ENCODE measurements around the gene TGM6. TPM values are rescaled to one million over a fixed set of nuclear protein-coding genes. Genes with fewer than 3 reads are reported as not detected.

The TGM6 gene
- total and polyA plus RNA-seq, 2 experiments from 2014 or later: not detected

DNA sequence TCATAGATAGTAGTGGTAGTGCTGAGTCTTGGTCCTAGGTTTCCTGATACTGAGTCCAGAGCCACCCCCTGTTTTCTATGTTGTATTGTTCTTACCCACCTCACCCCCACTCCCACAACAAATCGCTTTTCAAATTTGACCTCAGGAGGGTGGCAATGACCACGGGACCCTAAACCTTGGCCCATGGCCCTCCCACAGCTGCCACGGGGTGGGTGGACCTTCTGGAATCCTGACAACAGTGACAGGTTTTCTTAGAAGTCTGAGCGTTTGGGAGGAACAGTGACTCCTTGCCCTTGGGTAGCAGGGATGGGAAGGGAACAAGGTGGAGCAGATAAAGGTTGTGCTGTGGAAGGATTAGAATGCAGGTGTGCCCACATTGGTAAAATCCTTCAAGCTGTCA is 48.0 kb upstream of the TGM6 start:
- Histone ChIP-seq H3K9me3 (ENCODE audit: low read depth) (no peaks in the 10 kb centered on the region), H2AFZ (no peak overlapping the region), H3K27me3 (peaks cover 8% of the 10 kb centered on the region), H4K20me1 (ENCODE audit: insufficient read depth, poor library complexity, severe bottlenecking) (no peaks in the 10 kb centered on the region), H3K4me3 (no peak overlapping the region), H3K4me1 (ENCODE audit: insufficient read depth) (peaks cover 4% of the 10 kb centered on the region), H3K79me2 (no peaks in the 10 kb centered on the region), H3K27ac (no peak overlapping the region), H3K36me3 (replicated peaks; ENCODE audit: insufficient read depth, low read depth) (no peaks in the 10 kb centered on the region), H3K4me2 (no peak overlapping the region), H3K9me2 (replicated peaks; ENCODE audit: insufficient read depth) (no peaks in the 10 kb centered on the region)
- TF ChIP-seq EZH2phosphoT487 (IDR thresholded peaks at IDR 0.05; ENCODE audit: low read depth, severe bottlenecking, unreplicated experiment): no peak
- no peak for TF ChIP-seq EZH2 (IDR thresholded peaks at IDR 0.05; ENCODE audit: borderline replicate concordance)
- no peak for TF ChIP-seq CTCF (IDR thresholded peaks at IDR 0.05; ENCODE audit: poor library complexity)
- 72% methylated on average over 4 of the region's 4 CpGs for WGBS (ENCODE audit: low lambda C conversion rate, missing lambda C conversion rate)
- no peak for DNase-seq (ENCODE audit: low spot score)

GRCh38 chr20:2333821-2334220 is 46.9 kb upstream of the TGM6 start:
- Histone ChIP-seq H3K4me2 (no peak overlapping the region), H3K36me3 (replicated peaks; ENCODE audit: insufficient read depth, low read depth) (no peaks in the 10 kb centered on the region), H3K9me2 (replicated peaks; ENCODE audit: insufficient read depth) (no peaks in the 10 kb centered on the region), H3K27ac (no peak overlapping the region), H3K27me3 (peaks cover 8% of the 10 kb centered on the region), H3K79me2 (no peaks in the 10 kb centered on the region), H3K4me3 (no peak overlapping the region), H4K20me1 (ENCODE audit: insufficient read depth, poor library complexity, severe bottlenecking) (no peaks in the 10 kb centered on the region), H3K9me3 (ENCODE audit: low read depth) (no peaks in the 10 kb centered on the region), H2AFZ (no peak overlapping the region), H3K4me1 (ENCODE audit: insufficient read depth) (peaks cover 4% of the 10 kb centered on the region)
- 93% methylated on average over 6 of the region's 6 CpGs for WGBS (ENCODE audit: low lambda C conversion rate, missing lambda C conversion rate)
- DNase-seq (ENCODE audit: low spot score): no peak
- TF ChIP-seq CTCF (IDR thresholded peaks at IDR 0.05; ENCODE audit: poor library complexity): no peak
- TF ChIP-seq EZH2 (IDR thresholded peaks at IDR 0.05; ENCODE audit: borderline replicate concordance): no peak
- no peak for TF ChIP-seq EZH2phosphoT487 (IDR thresholded peaks at IDR 0.05; ENCODE audit: low read depth, severe bottlenecking, unreplicated experiment)

DNA sequence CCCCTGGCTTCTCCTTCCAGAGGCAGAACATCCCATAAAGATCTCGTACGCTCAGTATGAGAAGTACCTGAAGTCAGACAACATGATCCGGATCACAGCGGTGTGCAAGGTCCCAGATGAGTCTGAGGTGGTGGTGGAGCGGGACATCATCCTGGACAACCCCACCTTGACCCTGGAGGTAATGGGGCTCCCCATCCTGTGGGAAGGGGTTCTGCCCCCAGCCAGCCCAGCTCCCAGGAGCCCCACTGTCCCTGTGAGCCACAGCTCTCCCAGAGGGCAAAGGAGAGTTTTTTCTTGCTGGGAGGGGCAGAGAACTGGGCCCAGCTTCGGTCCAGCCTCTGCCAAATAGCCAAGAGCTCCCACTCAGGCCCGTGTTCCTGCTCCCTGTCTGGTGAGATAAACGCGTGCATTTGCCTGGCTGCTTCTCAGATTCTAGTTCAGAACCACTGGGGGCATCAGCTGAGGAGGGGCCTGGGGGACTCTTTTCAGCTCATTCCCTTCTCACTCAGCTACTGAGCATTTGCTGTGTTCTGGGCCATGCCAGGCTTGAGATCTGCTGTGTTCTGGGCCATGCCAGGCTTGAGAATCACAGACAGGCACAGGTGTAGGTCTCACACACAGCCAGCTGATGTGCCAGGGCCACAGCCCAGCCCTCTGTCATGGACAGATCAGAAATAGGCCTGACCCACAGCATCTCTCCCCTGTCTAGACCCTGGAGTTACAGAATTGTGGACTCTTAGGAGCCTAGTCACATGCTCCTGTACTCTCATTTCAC is 45.4 kb upstream of the TGM6 start:
- H3K4me3 ChIP-seq: no peak overlapping the region
- H3K4me1 ChIP-seq (ENCODE audit: insufficient read depth): no peaks in the 10 kb centered on the region
- no peaks in the 10 kb centered on the region for H3K9me3 ChIP-seq (ENCODE audit: low read depth)
- no peaks in the 10 kb centered on the region for H3K79me2 ChIP-seq
- H3K4me2 ChIP-seq: no peak overlapping the region
- H3K9me2 ChIP-seq (replicated peaks; ENCODE audit: insufficient read depth): no peaks in the 10 kb centered on the region
- no peaks in the 10 kb centered on the region for H4K20me1 ChIP-seq (ENCODE audit: insufficient read depth, poor library complexity, severe bottlenecking)
- H2AFZ ChIP-seq: no peak overlapping the region
- TF ChIP-seq CTCF (IDR thresholded peaks at IDR 0.05; ENCODE audit: poor library complexity): no peak
- no peak for TF ChIP-seq EZH2phosphoT487 (IDR thresholded peaks at IDR 0.05; ENCODE audit: low read depth, severe bottlenecking, unreplicated experiment)
- no peak for TF ChIP-seq EZH2 (IDR thresholded peaks at IDR 0.05; ENCODE audit: borderline replicate concordance)
- no peak for DNase-seq (ENCODE audit: low spot score)
- no peak overlapping the region for H3K27ac ChIP-seq
- 81% methylated on average over 8 of the region's 9 CpGs for WGBS (ENCODE audit: low lambda C conversion rate, missing lambda C conversion rate)
- H3K27me3 ChIP-seq: peaks cover 8% of the 10 kb centered on the region
- H3K36me3 ChIP-seq (replicated peaks; ENCODE audit: insufficient read depth, low read depth): no peaks in the 10 kb centered on the region
